OCI-LY7 (cell line): Measurements from ENCODE around the gene SYNGR1. TPM values are rescaled to one million over a fixed set of nuclear protein-coding genes. Genes with fewer than 3 reads are reported as not detected.

Experiments
- BruUV-seq: library from RNA; stranded (reverse); fragments of 400-500 nt; replicated peaks from 2 replicates; lab custom pipeline; 2021; lab: Mats Ljungman, UMichigan
- CTCF ChIA-PET: fragments of 300-600 bp; sonication (Branson Sonifier 250); formaldehyde crosslinking; loops from one replicate; lab custom pipeline; 2022; ENCODE audit warnings: antibody characterized with exemption; ENCODE audit not compliant: unreplicated experiment; lab: Charles Lee
- POLR2A ChIA-PET: fragments of 300-600 bp; sonication (Branson Sonifier 250); formaldehyde crosslinking; loops from one replicate; lab custom pipeline; 2022; ENCODE audit warnings: antibody characterized with exemption; lab: Charles Lee
- DNase-seq: peaks from one replicate; pipeline ENCODE4 v3.0.0-alpha.2; 2015; ENCODE audit warnings: low spot score
- H2AFZ ChIP-seq: fragments of 200-600 bp; sonication (generic), shearing (Covaris generic); 2 replicates; pipeline ENCODE4 v1.6.1; 2014; ENCODE audit warnings: mild to moderate bottlenecking, antibody characterized with exemption, low read length, moderate library complexity
- H3K27ac ChIP-seq: fragments of 200-600 bp; sonication (generic); 2 replicates; pipeline ENCODE4 v1.5.1; 2014; ENCODE audit warnings: mixed run types, low read depth, mild to moderate bottlenecking, moderate library complexity, low read length, inconsistent platforms; ENCODE audit not compliant: poor library complexity, severe bottlenecking
- H3K36me3 ChIP-seq: fragments of 200-600 bp; sonication (generic); 2 replicates; pipeline ENCODE4 v1.6.1; 2014; ENCODE audit warnings: mild to moderate bottlenecking, antibody characterized with exemption, low read length, moderate library complexity, mixed read lengths; ENCODE audit not compliant: insufficient read depth
- H3K4me1 ChIP-seq: fragments of 200-600 bp; sonication (generic); 2 replicates; pipeline ENCODE4 v1.5.1; 2014; ENCODE audit warnings: mild to moderate bottlenecking, low read length; ENCODE audit not compliant: insufficient read depth, poor library complexity, severe bottlenecking
- H3K4me2 ChIP-seq: fragments of 200-600 bp; sonication (generic); 2 replicates; pipeline ENCODE4 v1.6.1; 2014; ENCODE audit warnings: mild to moderate bottlenecking, low read length
- H3K4me3 ChIP-seq: fragments of 200-600 bp; sonication (generic); 2 replicates; pipeline ENCODE4 v1.5.1; 2014; ENCODE audit warnings: mild to moderate bottlenecking, low read depth, low read length; ENCODE audit not compliant: poor library complexity, severe bottlenecking
- H3K79me2 ChIP-seq: fragments of 200-600 bp; sonication (generic); 2 replicates; pipeline ENCODE4 v1.6.1; 2016; ENCODE audit warnings: low read depth, mild to moderate bottlenecking, low read length, moderate library complexity, mixed read lengths; ENCODE audit not compliant: insufficient read depth
- H3K9me2 ChIP-seq: fragments of 200-600 bp; sonication (generic); 2 replicates; pipeline ENCODE4 v1.6.1; 2016; ENCODE audit warnings: mild to moderate bottlenecking, low read length, mixed read lengths; ENCODE audit not compliant: insufficient read depth
- H3K9me3 ChIP-seq: fragments of 200-600 bp; sonication (generic); 2 replicates; pipeline ENCODE4 v1.6.1; 2014; ENCODE audit warnings: mild to moderate bottlenecking, mixed run types, low read length, mixed read lengths
- H4K20me1 ChIP-seq: fragments of 200-600 bp; sonication (generic); 2 replicates; pipeline ENCODE4 v1.6.1; 2014; ENCODE audit warnings: mild to moderate bottlenecking, antibody characterized with exemption, low read length, moderate library complexity, mixed read lengths; ENCODE audit not compliant: insufficient read depth
- EZH2phosphoT487 ChIP-seq: fragments of 200-600 bp; sonication (generic); IDR thresholded peaks from 2 replicates; pipeline ENCODE4 v1.6.1; 2018; ENCODE audit warnings: low read depth, borderline replicate concordance, mild to moderate bottlenecking, mixed run types, antibody characterized with exemption, low read length, moderate library complexity, mixed read lengths
- intact Hi-C: fragments of 100-400 bp; cut with micrococcal nuclease; formaldehyde crosslinking; loops from one replicate; pipeline ENCODE4 v1.10.0; 2022; ENCODE audit not compliant: unreplicated experiment
- total RNA-seq, 2 experiments: library from RNA; depleted of rRNA in 1 of 2; stranded (reverse); fragments of >200 nt in 1 of 2; shearing (Covaris generic) in 1 of 2; gene quantifications; 2 replicates each; pipeline ENCODE4 v1.2.3, GENCODE V29; 2014 to 2022
- TF ChIP-seq, protein P1 (sequence below): fragments of 200-600 bp; sonication (generic); conservative IDR thresholded peaks from 2 replicates; pipeline ENCODE4 v1.5.1; 2014; ENCODE audit warnings: mild to moderate bottlenecking, antibody characterized with exemption, low read length, moderate library complexity, mixed read lengths

SYNGR1 gene
- total RNA-seq, 2 experiments from 2014 or later, result 10.2 to 23.3 TPM

GRCh38 chr22:39311592-39312400, 38.0 kb upstream of the SYNGR1 start:
- no TSS peak for BruUV-seq
- no peak for TF ChIP-seq EZH2phosphoT487
- TF ChIP-seq, protein P1, sequence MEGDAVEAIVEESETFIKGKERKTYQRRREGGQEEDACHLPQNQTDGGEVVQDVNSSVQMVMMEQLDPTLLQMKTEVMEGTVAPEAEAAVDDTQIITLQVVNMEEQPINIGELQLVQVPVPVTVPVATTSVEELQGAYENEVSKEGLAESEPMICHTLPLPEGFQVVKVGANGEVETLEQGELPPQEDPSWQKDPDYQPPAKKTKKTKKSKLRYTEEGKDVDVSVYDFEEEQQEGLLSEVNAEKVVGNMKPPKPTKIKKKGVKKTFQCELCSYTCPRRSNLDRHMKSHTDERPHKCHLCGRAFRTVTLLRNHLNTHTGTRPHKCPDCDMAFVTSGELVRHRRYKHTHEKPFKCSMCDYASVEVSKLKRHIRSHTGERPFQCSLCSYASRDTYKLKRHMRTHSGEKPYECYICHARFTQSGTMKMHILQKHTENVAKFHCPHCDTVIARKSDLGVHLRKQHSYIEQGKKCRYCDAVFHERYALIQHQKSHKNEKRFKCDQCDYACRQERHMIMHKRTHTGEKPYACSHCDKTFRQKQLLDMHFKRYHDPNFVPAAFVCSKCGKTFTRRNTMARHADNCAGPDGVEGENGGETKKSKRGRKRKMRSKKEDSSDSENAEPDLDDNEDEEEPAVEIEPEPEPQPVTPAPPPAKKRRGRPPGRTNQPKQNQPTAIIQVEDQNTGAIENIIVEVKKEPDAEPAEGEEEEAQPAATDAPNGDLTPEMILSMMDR, result no peak
- H3K79me2 ChIP-seq, result peaks cover 28% of the 10 kb centered on the region
- peaks cover 32% of the 10 kb centered on the region for H4K20me1 ChIP-seq
- intact Hi-C loops, result loop anchor here (1.0 to 2.0 kb wide), 2 partner anchors 141 to 543 kb away; no protein-coding TSS in a partner anchor
- no peak for DNase-seq
- ChIA-PET CTCF (interaction anchor here (0.6 to 1.4 kb wide), 3 partner anchors 11 to 141 kb away, joined by 3 to 10 read pairs (median 7); no protein-coding TSS in a partner anchor), POLR2A (no interaction called here)
- peaks cover 82% of the 10 kb centered on the region for H3K36me3 ChIP-seq
- H3K4me3 ChIP-seq, result no peak overlapping the region
- peak overlapping the region; percentile 27; the same call in 1 of the 2 replicates for H3K4me2 ChIP-seq
- H3K9me2 ChIP-seq, result no peaks in the 10 kb centered on the region
- H3K4me1 ChIP-seq, result peaks cover 57% of the 10 kb centered on the region
- no peak overlapping the region for H3K27ac ChIP-seq
- no peak overlapping the region for H2AFZ ChIP-seq
- H3K9me3 ChIP-seq, result no peaks in the 10 kb centered on the region

DNA sequence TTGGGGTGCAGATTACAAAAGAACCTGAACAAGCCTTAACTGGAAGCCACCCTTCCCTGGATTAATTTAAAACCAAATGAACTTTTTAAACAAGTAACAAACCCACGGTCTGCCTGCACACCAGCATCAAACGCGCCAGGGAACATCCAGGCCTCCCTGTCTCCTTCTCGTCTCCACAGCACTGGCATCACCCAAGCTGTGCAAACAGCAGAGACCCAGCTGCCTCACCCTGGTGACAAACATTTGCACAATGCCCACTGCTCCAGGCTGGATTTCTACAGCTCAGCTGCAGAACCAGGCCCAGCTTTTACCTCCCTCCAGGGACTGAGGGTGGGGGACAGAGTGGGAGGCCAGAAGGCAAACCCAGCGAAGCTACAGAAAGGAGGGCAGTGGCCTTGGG, 37.4 kb upstream of the SYNGR1 start:
- 0 out of 2 replicates have a peak overlapping the region, but pooled peaks have one; percentile 1 for H3K4me2 ChIP-seq
- H2AFZ ChIP-seq, result no peak overlapping the region
- H3K9me2 ChIP-seq, result no peaks in the 10 kb centered on the region
- H3K36me3 ChIP-seq, result peaks cover 82% of the 10 kb centered on the region
- H4K20me1 ChIP-seq, result peaks cover 39% of the 10 kb centered on the region
- H3K4me3 ChIP-seq, result no peak overlapping the region
- peaks cover 34% of the 10 kb centered on the region for H3K79me2 ChIP-seq
- peaks cover 63% of the 10 kb centered on the region for H3K4me1 ChIP-seq
- CTCF ChIA-PET, result no interaction called here
- H3K9me3 ChIP-seq, result no peaks in the 10 kb centered on the region
- POLR2A ChIA-PET, result no interaction called here
- TF ChIP-seq, protein P1, result no peak
- no peak overlapping the region for H3K27ac ChIP-seq
- intact Hi-C loops, result no loop called here
- DNase-seq, result no peak
- BruUV-seq, result no TSS peak
